ENCODE measurements around the gene SAYSD1. TPM values are rescaled to one million over a fixed set of nuclear protein-coding genes. Genes with fewer than 3 reads are reported as not detected.

The SAYSD1 gene
- total and polyA plus RNA-seq, 2 experiments from 2014 or later: 8.2 to 10.0 TPM

- Mint-ChIP-seq H3K4me1 (peaks cover 15% of the 10 kb centered on the region), H3K9me3 (no peaks in the 10 kb centered on the region), H3K27me3 (ENCODE audit: insufficient read depth, low read depth, poor library complexity) (peaks cover 3% of the 10 kb centered on the region), H3K27ac (peak overlapping the region; percentile 71), H3K36me3 (ENCODE audit: low read depth) (no peaks in the 10 kb centered on the region), H3K4me3 (peak overlapping the region; percentile 84)
- Histone ChIP-seq H3K4me2 (peak overlapping the region; percentile 94), H3K4me3 (peak overlapping the region; percentile 83), H3K79me2 (replicated peaks; ENCODE audit: insufficient read depth) (no peaks in the 10 kb centered on the region), H3K27me3 (ENCODE audit: insufficient read depth) (0 out of 2 replicates have a peak, but pooled peaks cover 4% of the 10 kb centered on the region), H3K4me1 (ENCODE audit: insufficient read depth) (peaks cover 17% of the 10 kb centered on the region), H3K9me2 (ENCODE audit: insufficient read depth) (no peaks in the 10 kb centered on the region), H4K20me1 (replicated peaks; ENCODE audit: insufficient read depth) (no peaks in the 10 kb centered on the region), H2AFZ (peak overlapping the region; percentile 100), H3K36me3 (ENCODE audit: insufficient read depth) (no peaks in the 10 kb centered on the region), H3K27ac (ENCODE audit: low read depth) (peak overlapping the region; percentile 96; the same call in 1 of the 2 replicates), H3F3A (replicated peaks; ENCODE audit: low read depth) (0 out of 2 replicates have a peak, but pooled peaks cover 10% of the 10 kb centered on the region)
- peak; percentile 21 for ATAC-seq
- TF ChIP-seq NANOG (IDR thresholded peaks at IDR 0.05; ENCODE audit: borderline replicate concordance): no peak
- no peak for TF ChIP-seq CREB1 (CRISPR knock-in tag; IDR thresholded peaks at IDR 0.05; ENCODE audit: low read depth)
- TF ChIP-seq EZH2phosphoT487 (IDR thresholded peaks at IDR 0.05; ENCODE audit: unreplicated experiment): no peak
- no peak for TF ChIP-seq CTCF (conservative IDR thresholded peaks at IDR 0.05; ENCODE audit: low read depth in 2 of 2)
- TF ChIP-seq ZNF462 (CRISPR knock-in tag; IDR thresholded peaks at IDR 0.05): no peak
- TF ChIP-seq POLR2AphosphoS5 (IDR thresholded peaks at IDR 0.05; ENCODE audit: low read depth): no peak
- TF ChIP-seq STAT1 (IDR thresholded peaks at IDR 0.05; ENCODE audit: unreplicated experiment): no peak
- no peak for TF ChIP-seq JUNB (IDR thresholded peaks at IDR 0.05; ENCODE audit: unreplicated experiment)
- no peak for TF ChIP-seq EZH2 (IDR thresholded peaks at IDR 0.05; ENCODE audit: low read depth, unreplicated experiment)
- no peak for TF ChIP-seq ETS1 (IDR thresholded peaks at IDR 0.05)
- TF ChIP-seq ZNF331 (CRISPR knock-in tag; IDR thresholded peaks at IDR 0.05; ENCODE audit: low read depth): no peak
- TF ChIP-seq REST (IDR thresholded peaks at IDR 0.05; ENCODE audit: unreplicated experiment): no peak
- TF ChIP-seq ZNF114 (CRISPR knock-in tag; IDR thresholded peaks at IDR 0.05): no peak
- no peak for DNase-seq (ENCODE audit: low spot score)
Measured at GRCh38 chr6:39114388-39114703, 640 bp downstream of the SAYSD1 start.
